GM20431 (cell line): Measurements from ENCODE around the gene IPCEF1.

Experiments used
- in situ Hi-C: fragments of 300-500 bp; cut with MseI, MboI; formaldehyde crosslinking; loops from one replicate; pipeline ENCODE4 v1.15.0; 2020; ENCODE audit warnings: low sequenced_read_pairs; ENCODE audit not compliant: unreplicated experiment

IPCEF1 gene

DNA sequence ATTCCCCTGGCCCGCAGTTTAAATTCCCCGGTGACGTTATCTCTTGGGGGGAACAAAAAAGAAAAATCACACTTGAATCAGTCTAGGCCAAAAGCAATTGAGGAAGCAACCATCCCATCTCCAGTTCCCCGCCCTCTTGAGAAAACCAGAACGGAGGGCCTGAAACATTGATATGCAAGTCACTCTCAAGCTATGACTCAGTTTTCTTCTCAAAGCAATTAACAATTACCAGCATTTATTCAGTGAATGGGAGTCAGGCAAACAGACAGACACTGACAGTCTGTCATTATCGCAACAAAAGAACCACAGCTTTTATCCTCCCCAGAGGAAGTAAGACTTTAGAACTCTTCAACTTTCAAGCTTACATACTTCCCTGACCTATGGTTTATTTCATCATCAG, 216.7 kb downstream of the IPCEF1 start:
- in situ Hi-C loops: no loop called here

DNA sequence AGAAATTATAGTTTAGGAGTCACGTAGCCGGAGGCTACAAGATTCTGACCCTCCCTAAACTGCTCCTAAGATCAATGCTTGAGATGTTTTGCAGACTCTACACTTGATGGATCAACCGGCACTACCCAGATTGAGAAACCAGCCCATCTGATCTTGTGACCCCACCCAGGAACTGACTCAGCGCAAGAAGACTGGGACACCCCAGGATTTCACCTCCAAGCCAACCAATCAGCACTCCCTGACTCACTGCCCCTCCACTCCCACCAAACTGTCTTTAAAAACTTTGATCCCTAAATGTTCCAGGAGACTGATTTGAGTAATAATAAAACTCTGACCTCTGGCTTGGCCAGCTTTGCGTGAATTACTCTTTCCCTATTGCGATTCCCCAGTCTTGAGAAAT, 217.8 kb downstream of the IPCEF1 start:
- in situ Hi-C loops: no loop called here

DNA sequence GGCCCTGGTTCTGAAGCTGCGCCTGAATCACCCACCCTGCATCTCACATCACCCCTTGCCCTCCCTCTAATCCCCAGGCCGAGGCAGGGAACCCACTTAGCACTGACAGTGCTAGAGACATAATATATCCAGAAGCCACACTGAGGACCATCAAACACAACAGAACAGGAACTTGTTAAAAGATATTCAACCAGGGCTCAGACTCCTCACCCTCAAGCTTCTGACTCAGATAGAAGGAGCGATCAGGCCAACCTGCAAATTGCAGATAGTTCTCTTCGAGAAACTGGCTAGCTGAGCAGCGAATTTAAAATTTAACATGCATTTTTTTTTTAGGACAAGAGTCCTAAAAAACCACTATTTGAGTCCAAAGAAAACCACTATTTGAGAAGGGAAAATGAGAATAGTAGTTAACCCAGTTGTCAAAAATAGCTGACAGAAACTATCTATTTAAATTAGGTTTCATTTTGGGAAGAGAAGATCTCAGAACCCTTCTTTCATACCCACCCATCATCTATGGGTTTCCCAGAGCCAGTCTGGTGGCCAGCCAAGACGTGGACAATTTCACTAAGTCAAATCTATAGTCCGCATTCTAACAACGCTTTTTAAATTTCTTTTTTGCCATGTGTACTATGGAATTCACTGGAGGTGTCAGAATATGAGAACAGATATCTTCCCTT, 222.0 kb downstream of the IPCEF1 start:
- in situ Hi-C loops: no loop called here

DNA sequence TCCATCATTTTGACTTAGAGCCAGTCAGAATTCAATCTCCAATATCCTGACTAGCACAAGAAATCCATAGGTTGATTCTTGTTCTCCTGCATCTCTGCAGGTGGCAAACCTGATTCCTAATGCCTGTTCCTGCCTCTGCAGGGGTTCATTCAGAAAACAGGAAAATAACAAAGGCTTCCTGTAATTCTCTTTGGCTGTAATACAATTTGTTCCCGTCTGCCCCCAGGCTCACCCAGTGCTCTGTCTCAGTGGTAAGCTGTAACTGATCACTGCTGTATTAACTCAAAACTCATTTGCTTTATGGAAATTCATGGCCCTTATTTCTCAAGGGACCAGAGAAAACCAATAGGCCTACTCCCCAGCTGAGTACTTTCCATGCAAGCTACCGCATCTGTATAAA, 228.9 kb downstream of the IPCEF1 start:
- in situ Hi-C loops: no loop called here

DNA sequence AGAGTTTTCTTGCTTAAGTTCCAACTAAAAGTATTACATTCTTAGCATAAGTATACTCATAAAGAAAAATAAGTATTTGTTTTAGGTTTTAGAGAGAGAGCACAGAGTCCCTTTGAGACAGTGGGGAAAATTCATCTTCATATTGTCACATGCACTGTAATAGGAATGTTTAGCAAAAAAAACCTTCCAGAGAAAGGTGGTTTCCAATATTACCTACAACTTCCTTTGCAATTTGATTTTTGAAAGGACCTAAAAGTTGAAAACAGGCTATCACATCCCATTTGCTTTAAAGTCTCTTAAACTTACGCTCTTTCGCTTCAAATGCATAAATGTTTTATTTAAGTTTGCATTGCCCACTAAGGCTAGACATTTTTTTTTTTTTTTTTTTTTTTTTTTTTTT, 231.2 kb downstream of the IPCEF1 start:
- in situ Hi-C loops: no loop called here

DNA sequence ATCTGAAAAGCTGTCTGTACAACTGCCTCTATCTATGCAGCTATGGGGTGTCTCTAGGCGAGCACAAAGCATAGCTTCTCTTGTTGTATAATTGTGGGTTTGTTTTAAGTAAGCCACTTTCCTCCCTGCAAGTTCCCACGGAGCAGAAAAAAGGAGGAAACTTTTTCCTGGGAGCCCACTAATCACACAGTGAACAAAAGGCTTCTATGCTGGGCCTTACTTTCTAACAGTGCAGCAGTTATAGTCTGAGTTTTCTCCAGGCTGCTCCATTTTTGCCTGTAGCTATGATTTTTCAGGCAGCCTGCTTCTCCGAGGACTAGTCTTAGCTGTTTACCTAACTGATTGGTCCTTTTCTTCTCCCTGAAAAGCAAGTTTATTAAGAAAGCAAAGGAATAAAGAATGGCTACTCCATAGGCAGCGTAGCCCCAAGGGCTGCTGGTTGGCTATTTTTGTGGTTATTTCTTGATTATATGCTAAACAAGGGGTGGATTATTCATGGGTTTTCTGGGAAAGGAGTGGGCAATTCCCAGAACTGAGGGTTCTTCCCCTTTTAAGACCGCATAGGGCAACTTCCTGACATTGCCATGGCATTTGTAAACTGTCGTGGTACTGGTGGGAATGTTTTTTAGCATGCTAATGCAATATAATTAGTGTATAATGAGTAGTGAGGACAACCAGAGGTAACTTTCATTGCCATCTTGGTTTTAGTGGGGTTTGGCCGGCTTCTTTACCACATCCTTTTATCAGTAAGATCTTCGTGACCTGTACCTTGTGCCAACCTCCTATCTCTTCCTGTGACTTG, 233.2 kb downstream of the IPCEF1 start:
- in situ Hi-C loops: no loop called here

DNA sequence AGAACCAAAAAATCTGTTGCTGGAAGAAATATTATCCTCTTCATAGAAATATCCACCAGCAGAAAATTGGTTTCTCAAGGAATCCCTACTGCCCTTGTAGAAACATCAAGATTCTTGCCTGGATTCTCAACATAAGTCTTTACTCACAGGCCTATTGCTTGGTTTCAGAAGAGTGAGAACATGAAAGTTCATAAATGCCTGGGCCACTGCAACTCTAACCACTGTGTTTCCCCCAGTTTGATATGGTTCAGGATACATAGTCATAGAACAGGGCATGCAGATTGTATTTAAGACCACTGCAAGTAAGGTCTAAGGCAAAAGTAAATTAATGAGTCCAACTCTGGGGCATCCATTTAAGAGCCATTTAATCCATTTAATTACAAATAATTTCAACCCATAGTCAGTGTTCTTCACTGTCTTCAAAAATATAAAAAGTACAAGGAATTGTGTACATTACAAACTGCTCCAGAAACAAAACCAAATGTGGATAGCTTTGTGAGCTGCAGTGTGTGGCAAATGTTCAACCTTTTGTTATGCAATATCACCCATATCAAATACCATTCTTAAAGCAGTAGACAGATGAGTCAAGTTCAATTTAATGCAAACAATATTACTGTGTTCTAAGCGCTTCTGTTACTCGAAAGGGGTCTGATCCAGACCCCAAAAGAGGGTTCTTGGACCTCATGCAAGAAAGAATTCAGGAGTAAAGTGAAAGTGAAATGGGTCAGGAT, 234.2 kb downstream of the IPCEF1 start:
- in situ Hi-C loops: no loop called here

DNA sequence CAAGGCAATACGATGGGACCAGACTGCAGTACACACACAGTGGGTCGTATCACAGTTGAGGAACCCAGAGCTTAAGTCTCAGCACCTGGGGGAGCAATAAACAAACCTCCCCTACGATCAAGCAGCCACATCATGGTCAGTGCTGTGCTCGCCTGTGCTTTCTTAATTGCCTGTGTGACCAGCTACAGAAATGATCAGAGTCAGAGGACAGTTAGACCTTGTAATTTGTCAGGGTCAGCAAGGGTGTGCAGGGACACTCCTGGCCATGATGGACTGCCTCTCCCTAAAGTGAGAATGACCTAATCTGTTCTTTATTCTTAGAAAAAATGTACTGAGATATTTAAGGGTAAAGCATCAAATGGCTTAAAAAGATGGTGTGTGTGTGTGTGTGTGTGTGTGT, 239.1 kb downstream of the IPCEF1 start:
- in situ Hi-C loops: no loop called here

DNA sequence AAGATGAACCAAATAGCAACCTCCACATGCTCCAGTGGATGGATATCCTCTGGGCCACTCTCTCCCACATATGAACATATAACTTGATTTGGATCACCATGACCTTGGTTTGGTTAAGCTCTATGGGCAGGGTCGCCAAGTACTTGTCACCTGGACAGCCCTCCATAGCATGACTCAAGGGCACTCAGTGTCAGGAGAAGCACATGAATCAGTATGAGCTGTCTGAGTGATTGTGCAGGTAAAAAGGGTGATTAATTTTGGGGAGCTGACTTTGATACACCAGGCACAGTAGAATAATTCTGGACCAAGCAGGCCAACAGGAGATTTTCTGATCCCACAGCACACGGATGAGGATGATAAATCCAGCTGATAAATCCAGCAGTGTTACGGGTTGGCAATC, 243.2 kb downstream of the IPCEF1 start:
- in situ Hi-C loops: no loop called here

DNA sequence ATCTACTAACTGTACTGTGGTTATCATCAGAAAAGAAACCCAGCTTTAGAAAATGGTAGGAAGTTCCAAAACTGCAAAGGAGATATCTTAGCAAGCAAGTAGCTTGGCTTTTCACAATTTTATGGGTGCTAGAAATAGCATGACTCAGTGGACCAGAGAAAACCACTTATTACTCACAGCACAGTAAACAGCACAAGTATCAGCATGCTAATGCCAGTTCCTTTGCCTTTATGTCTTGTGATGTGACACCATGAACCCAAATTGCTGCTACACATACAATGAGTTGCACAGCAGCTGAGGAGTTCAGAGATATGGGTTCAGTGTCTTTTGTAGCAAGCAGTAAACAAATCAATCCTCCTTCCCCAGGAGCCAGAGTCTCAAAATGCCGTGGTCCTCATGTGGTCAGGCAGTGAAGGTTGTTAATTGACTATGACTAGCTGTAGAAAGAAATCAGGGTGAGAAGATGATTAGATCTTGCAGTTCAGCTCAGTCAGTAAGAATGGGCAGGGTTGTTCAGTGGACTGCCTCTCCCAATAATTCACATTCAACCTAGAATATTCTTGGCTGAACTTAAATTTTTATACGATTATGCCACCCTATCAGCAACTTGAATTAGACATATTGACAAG, 244.3 kb downstream of the IPCEF1 start:
- in situ Hi-C loops: no loop called here

DNA sequence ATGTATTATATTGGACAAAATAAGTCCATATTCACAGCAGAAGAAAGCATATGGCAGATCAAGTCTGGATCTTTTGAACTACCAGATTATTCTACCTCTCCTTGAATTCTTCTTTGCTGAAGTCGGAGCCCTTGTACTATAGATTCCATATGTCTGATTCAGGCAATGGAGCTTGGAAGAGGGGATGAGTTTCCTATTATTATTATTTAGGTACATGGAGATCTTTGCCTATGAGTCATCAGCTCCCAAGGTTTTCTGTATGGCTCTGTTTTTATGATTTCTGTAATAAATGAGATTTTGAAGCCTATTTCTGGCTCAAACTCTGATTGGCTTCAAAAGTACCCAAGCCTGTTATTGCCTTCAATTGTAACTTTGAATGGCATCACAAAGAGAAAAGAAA, 245.6 kb downstream of the IPCEF1 start:
- in situ Hi-C loops: no loop called here

DNA sequence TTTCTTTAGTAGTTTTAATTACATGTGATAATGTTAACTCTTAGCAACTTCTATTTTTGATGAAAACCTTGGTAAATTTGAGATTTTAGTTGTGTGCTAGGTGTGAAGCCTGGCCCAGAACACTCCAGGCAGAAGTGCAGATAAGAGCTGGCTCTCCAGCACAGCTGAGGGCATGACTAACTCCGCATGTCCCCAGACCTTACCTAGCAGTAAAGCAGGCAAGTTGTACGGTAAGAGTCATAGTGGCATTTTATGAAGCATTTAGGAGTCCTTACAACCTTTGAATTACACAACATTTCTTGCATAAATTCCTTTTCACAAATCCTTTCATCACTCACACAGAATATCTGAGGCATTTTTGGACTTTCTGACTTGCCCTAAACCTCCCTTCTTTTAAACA, 250.4 kb downstream of the IPCEF1 start:
- in situ Hi-C loops: no loop called here
